HepG2 (cell line): ENCODE measurements around the gene FCMR. TPM values are rescaled to one million over a fixed set of nuclear protein-coding genes. Genes with fewer than 3 reads are reported as not detected.

Source experiments
- ZNF318 ChIP-seq: sonication (generic); formaldehyde crosslinking; IDR thresholded peaks from 2 replicates; pipeline ENCODE4 v1.4.0; 2020; ENCODE audit warnings: mild to moderate bottlenecking, missing genetic modification reagents
- ZNF432 ChIP-seq: sonication (generic); formaldehyde crosslinking; IDR thresholded peaks from 2 replicates; pipeline ENCODE4 v1.5.0; 2020; ENCODE audit warnings: missing genetic modification reagents, mild to moderate bottlenecking, borderline replicate concordance
- polyA plus RNA-seq, 8 experiments: library from polyadenylated mRNA; depleted of rRNA in 3 of 8; stranded (reverse) in 7 of 8; unstranded in 1 of 8; fragments of >200 nt; fragmentation: Illumina TruSeq in 4 of 8; extraction: Trizol in 4 of 8; gene quantifications; 2 replicates each; pipeline versions ENCODE4 v1.2.1 to v1.2.3, GENCODE V29; 2011 to 2016; ENCODE audit warnings: low read depth in 4 of 8, missing spikeins in 1 of 8, mixed read lengths in 1 of 8; ENCODE audit not compliant: insufficient read depth in 1 of 8
- total RNA-seq, 5 experiments: library from RNA; depleted of rRNA; stranded (reverse); fragments of >200 nt; fragmentation: Illumina TruSeq; extraction: Trizol; gene quantifications; 2 replicates each; pipeline ENCODE4 v1.2.3, GENCODE V29; 2016; ENCODE audit warnings: low read depth in 1 of 5
- TF ChIP-seq, protein P1 (sequence below): sonication (generic); formaldehyde crosslinking; IDR thresholded peaks from 2 replicates; pipeline ENCODE4 v1.4.0; 2020; ENCODE audit warnings: mild to moderate bottlenecking, missing genetic modification reagents, borderline replicate concordance

The FCMR gene
- total and polyA plus RNA-seq, 2 of the 13 experiments (the other 11 are each of a cell fraction or from before 2014, with no cell fraction given) = not detected

DNA sequence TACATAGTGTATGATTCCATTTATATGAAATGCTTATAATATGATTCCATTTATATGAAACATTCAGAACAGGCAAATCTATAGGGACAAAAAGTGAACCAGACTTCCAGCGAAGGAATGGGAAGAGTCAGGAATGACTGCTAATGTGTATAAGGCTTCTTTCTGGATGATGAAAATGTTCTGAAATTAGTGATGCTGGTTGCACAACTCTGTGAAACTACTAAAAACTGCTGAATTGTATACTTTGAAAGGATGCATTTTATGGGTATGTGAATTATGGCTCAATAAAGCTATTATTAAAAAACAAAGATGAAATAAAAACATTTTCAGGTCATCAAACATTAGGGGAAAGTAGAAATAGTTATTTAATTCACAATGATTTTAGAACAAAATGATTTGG, 38.6 kb downstream of the FCMR start (continued):
- TF ChIP-seq ZNF318 (CRISPR knock-in tag) = no peak
- TF ChIP-seq, protein P1, sequence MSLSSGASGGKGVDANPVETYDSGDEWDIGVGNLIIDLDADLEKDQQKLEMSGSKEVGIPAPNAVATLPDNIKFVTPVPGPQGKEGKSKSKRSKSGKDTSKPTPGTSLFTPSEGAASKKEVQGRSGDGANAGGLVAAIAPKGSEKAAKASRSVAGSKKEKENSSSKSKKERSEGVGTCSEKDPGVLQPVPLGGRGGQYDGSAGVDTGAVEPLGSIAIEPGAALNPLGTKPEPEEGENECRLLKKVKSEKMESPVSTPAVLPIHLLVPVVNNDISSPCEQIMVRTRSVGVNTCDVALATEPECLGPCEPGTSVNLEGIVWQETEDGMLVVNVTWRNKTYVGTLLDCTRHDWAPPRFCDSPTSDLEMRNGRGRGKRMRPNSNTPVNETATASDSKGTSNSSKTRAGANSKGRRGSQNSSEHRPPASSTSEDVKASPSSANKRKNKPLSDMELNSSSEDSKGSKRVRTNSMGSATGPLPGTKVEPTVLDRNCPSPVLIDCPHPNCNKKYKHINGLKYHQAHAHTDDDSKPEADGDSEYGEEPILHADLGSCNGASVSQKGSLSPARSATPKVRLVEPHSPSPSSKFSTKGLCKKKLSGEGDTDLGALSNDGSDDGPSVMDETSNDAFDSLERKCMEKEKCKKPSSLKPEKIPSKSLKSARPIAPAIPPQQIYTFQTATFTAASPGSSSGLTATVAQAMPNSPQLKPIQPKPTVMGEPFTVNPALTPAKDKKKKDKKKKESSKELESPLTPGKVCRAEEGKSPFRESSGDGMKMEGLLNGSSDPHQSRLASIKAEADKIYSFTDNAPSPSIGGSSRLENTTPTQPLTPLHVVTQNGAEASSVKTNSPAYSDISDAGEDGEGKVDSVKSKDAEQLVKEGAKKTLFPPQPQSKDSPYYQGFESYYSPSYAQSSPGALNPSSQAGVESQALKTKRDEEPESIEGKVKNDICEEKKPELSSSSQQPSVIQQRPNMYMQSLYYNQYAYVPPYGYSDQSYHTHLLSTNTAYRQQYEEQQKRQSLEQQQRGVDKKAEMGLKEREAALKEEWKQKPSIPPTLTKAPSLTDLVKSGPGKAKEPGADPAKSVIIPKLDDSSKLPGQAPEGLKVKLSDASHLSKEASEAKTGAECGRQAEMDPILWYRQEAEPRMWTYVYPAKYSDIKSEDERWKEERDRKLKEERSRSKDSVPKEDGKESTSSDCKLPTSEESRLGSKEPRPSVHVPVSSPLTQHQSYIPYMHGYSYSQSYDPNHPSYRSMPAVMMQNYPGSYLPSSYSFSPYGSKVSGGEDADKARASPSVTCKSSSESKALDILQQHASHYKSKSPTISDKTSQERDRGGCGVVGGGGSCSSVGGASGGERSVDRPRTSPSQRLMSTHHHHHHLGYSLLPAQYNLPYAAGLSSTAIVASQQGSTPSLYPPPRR = no peak
- no peak for TF ChIP-seq ZNF432
